Iris pigment epithelial cell (primary cell): ENCODE results near the gene SLC34A2.

Experiments used
- DNase-seq: peaks from one replicate; pipeline ENCODE4 v3.0.0-alpha.2; 2011; ENCODE audit warnings: low read depth

Gene SLC34A2

DNA sequence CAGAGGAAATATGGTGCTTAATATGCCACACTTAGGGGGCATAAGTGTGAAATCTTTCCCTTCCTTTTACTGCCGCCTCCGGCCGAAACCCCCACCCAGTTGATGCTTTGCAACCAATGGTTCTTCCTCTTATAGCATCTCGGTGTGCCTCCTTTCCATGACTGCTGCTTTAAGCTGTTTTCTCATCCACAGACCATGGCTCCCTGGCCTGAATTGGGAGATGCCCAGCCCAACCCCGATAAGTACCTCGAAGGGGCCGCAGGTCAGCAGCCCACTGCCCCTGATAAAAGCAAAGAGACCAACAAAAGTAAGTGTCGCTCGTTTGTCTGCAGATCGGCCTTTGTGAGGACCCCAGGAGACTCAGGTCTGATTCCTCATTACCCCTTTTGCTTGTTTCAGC is 6.7 kb downstream of the SLC34A2 start:
- no peak for DNase-seq

DNA sequence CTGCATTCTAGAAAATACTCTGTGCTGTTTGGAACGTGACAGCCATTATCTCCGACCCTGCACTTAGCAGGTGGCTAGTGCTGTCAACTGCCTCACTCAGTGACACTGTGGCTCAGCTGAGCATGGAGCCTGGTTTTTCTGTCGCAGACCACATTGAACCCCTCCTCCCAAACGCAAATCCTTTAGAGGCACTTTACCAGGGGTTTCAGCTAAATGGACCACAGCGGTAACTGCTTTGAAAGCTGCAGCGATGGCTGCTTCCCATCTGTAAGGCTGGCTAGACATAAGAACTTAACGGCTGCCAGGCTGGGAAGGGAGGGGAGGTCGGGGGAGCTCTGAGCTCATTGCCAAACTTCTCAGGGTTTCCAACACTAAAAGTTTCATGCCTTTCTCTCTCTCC is 8.1 kb downstream of the SLC34A2 start:
- no peak for DNase-seq

DNA sequence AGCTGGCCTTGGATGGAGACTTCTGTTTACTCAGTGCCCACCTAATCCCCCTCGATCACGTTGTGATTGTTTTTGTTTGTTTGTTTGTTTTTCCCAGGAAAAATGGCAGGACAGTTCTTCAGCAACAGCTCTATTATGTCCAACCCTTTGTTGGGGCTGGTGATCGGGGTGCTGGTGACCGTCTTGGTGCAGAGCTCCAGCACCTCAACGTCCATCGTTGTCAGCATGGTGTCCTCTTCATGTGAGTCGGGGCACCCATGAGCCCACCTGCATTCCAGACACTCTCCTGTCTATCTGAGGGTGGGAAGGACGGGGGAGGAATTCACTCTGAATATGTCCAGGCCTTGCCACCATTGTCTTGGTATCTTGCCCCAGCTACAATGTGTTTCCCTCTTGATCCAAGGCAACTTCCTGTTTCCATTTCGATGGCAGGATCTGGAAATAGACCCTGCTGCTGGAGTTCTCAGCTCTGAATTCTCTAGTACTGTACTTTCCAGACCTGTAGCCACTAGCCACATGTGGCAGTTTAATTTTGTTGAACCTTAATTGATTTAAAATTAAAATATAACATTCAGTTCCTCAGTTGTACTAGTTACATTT is 10.5 kb downstream of the SLC34A2 start:
- DNase-seq = no peak

DNA sequence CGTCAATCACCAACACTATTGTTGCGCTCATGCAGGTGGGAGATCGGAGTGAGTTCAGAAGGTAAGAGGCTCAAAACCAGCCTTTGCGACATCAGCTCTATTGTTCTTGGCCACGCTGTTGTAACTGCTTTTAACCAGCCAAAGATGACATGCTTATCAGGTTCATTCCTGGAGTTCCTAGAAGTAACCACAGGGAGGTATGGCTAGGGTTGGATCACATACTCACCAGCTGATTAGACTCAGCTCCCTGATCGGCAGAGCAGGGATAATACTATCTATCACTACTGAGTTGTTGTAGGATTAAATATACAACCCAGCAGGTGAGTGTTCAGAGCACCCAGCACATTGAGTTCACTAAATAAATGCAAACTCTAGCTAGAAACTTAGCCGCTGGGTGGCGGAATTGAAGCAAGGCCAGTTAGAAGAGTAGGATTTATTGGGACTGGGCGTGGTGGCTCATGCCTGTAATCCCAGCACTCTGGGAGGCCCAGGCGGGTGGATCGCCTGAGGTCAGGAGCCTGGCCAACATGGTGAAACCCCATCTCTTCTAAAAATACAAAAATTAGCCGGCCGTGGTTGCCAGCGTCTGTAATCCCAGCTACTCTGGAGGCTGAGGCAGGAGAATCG is 12.4 kb downstream of the SLC34A2 start:
- DNase-seq = peak; percentile 17

DNA sequence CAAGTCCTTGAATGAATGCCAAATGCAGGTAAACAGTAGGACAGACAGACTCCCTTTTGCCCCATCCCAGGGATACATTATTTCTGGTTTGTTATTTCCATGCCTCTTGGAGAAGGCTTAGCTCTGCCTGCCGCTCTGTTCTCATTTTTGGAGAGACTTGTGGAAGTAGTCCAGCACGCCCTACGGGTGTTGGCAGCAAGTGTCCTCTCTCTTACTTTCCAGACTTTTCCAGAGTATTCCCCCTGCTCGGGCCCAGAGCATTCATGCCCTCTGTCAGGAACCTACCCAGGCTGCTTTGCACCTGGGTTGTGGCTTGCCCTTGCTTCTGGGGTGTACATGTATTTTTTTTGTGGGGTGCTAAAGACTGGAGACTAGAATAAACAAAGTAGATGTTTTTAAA is 15.3 kb downstream of the SLC34A2 start:
- no peak for DNase-seq

DNA sequence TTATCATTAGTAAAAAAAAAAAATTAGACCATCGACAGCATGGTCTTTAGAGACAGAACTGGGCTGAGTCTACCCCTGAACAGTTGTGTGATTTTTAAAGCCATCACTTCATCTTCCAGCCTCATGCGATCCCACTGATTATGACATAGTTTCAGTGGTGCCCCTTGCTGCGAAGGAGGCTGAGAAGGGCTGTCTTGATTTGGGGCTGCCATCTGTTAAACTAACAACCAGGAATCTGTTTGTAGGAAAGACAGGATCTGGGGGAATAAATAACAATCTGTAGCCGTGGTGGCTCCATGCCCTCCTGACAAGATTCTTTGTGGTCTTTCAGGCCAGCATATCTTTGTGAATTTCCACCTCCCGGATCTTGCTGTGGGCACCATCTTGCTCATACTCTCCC is 17.1 kb downstream of the SLC34A2 start:
- DNase-seq = no peak

DNA sequence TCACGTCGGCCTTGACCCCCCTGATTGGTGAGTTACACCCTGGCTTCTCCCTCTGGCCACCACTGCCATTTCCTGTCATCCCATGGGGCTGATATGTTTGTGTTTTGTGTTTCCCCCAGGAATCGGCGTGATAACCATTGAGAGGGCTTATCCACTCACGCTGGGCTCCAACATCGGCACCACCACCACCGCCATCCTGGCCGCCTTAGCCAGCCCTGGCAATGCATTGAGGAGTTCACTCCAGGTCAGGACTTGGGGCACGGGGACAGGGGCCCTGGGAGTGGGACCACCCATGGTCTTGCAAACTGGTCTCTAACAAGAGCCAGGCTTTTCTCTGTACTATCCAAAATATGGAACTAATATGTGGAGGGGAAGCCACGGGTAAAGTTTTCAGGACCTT is 18.7 kb downstream of the SLC34A2 start:
- DNase-seq = no peak

DNA sequence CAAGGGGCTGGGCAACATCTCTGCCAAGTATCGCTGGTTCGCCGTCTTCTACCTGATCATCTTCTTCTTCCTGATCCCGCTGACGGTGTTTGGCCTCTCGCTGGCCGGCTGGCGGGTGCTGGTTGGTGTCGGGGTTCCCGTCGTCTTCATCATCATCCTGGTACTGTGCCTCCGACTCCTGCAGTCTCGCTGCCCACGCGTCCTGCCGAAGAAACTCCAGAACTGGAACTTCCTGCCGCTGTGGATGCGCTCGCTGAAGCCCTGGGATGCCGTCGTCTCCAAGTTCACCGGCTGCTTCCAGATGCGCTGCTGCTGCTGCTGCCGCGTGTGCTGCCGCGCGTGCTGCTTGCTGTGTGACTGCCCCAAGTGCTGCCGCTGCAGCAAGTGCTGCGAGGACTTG is 20.6 kb downstream of the SLC34A2 start:
- no peak for DNase-seq

DNA sequence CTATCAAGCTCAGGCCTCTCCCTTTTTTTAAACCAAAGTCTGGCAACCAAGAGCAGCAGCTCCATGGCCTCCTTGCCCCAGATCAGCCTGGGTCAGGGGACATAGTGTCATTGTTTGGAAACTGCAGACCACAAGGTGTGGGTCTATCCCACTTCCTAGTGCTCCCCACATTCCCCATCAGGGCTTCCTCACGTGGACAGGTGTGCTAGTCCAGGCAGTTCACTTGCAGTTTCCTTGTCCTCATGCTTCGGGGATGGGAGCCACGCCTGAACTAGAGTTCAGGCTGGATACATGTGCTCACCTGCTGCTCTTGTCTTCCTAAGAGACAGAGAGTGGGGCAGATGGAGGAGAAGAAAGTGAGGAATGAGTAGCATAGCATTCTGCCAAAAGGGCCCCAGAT is 21.5 kb downstream of the SLC34A2 start:
- DNase-seq = no peak

DNA sequence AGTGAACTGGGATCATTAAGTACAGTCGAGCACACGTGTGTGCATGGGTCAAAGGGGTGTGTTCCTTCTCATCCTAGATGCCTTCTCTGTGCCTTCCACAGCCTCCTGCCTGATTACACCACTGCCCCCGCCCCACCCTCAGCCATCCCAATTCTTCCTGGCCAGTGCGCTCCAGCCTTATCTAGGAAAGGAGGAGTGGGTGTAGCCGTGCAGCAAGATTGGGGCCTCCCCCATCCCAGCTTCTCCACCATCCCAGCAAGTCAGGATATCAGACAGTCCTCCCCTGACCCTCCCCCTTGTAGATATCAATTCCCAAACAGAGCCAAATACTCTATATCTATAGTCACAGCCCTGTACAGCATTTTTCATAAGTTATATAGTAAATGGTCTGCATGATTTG is 22.3 kb downstream of the SLC34A2 start:
- DNase-seq = no peak

DNA sequence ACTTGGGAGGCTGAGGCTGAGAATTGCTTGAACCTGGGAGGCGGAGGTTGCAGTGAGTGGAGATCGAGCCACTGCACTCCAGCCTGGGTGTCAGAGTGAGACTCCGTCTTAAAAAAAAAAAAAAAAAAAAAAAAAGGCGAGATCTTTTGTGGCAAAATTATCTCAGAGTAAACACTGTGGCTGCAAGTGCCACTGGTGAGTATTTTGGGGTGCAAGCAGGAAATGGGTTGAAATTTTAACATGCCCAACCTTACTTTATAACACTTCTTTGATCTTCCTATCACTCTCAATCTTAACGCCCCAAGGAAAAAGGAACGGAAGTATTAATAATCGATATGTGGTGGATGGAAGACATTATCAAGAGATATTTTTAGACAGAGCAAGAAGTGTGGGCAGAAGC is 32.1 kb downstream of the SLC34A2 start:
- DNase-seq = no peak

DNA sequence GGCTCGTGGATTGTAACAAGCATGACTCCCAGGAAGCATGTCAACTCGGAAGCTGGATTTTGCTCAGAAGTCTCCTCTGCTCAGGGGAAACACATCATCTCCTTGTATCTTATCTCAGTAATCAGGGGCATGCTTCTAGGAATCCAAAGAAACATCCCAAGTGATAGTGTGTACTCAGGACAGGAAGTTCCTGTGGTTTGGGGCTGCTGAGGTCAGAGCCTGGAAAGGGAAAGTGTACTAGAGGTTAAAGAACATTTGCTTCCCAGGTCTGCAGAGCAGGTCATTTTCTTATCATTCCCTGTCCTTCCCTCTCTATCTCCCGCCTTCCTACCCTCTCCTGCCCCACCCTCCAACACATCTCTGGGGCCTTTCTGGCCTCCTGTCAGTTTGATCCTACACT is 38.8 kb downstream of the SLC34A2 start:
- peak; percentile 62 for DNase-seq

DNA sequence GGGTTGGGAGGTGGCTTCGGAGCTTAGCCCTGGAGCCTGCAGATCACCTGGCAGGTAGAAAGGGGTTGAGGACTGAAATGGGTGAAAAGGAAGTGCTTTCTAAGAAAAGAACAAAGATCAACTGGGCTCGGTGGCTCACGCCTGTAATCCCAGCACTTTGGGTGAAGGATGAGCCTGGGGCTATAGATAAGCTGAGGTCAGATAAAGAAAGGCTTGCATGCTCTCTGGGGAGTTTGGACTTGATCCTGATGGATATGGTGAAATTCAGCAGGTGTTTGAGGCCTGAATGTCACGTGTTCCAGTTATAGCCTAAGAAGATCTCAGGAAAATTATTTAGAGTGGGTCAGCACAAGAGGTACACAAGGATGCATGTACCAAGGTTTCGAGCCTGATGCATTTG is 40.8 kb downstream of the SLC34A2 start:
- DNase-seq = no peak

DNA sequence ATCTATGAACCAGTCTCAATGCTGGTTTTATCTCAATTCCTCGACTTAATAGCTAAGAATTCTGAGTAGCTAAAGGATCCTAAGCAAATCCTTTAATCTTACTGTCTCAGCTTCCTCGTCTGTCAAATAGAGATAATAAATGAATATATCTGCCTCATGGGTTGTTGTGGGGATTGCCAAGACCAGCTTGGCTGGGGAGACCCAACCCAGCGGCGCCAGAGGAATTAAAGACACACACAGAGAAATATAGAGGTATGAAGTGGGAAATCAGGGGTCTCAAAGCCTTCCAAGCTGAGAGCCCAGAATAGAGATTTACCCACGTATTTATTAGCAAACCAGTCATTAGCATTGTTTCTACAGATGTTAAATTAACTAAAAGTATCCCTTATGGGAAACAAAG is 41.9 kb downstream of the SLC34A2 start:
- DNase-seq = no peak

DNA sequence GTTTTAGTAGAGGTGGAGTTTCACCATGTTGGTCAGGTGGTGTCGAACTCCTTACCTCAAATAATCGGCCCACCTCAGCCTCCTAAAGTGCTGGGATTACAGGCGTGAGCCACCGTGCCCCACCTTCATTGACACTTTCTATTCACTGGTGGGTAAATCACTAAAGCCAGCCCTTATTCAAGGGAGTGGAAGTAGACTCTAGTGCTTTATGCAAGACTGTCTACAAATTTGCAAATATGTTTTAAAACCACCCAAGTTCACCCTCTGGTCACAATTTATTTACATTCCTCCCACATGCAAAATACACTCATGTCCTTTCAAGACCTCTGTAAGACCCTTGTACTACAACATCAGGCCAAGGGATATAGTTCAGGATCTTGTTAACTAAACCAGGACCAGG is 45.0 kb downstream of the SLC34A2 start:
- DNase-seq = no peak

DNA sequence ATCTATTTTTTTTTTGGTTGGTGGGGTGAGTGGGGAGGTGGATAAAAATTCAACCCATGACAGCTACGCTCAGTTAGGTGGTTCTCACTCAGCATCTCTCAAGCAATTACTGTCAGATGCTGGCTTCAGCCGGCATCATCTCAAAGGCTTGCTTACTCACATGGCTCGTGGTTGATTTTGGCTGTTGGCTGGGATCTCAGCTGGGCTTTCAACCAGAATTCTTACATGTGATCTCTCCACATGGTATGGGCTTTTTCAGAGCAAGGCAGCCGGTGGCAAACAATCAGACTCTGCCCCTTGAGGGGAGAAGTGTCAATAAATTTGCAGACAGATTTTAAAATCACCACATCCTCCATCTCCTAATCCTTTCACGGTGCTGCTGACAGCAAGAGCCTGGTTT is 47.2 kb downstream of the SLC34A2 start:
- peak; percentile 73 for DNase-seq

DNA sequence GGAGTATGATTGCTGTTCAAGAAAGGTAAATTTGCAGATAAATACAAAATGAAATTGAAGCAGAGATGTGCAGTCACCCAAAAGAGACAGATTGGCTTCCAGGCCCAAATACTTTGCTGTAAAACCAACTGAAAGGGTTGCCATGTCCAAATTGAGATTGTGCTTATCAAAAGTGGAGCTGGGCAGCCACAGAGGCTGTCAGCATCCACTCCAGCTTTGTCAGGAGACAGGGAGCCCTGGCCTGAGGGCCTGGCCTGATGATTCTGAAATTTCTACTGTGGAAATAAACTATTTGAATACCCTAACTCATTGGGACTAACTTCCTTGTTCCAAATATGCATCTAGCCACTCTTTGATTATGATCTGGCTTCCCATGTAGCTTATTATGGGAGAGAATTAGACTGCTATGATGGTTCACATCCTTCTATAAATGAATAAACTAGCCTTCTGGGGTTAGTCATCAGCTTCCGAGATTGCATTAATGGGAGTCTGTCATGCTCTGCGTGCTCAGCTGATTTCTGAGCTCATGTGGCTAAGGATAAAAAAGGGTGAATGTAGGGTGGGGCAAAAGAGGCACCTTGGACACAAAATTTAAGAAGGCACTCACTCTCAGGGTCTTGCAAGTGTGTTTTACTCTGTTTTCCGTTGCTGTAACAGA is 48.2 kb downstream of the SLC34A2 start:
- peak; percentile 7 for DNase-seq

DNA sequence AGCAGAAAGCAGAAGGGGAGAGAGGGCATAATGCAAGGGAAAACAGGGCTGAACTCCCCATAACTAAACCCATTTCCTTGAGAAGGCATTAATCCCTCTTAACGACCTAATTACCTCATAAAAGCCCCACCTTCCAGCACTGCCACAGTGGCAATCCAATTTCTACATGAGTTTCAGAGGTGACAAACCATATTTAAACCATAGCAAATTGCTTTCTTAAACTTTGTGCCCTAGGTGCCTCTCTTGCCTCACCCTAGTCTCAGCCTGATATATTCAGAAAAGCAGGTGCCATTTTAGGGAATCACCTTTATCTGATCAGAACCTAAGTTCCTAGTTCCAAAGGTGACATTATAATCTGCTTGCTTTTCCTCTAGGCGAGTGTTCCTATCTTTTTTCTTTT is 48.9 kb downstream of the SLC34A2 start:
- DNase-seq = no peak

DNA sequence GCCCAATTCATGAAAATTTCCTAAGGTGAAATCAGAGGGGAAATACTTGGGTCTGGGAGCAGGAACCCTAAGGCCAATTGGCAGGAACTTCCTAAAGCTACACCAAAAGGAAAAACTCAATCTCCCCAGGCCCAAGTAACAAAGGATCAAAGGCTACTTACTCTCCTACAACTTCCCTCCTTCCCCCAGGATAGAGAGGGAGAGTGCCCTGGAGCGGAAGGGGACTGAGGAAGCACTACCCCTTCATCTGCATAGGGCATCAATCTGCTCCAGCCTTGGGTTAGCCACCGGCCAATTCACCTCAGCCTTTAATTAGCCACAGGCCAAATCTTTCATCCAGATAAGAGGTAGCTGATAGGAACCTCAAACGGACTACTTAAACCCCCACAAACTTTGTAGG is 55.0 kb downstream of the SLC34A2 start:
- DNase-seq = no peak

DNA sequence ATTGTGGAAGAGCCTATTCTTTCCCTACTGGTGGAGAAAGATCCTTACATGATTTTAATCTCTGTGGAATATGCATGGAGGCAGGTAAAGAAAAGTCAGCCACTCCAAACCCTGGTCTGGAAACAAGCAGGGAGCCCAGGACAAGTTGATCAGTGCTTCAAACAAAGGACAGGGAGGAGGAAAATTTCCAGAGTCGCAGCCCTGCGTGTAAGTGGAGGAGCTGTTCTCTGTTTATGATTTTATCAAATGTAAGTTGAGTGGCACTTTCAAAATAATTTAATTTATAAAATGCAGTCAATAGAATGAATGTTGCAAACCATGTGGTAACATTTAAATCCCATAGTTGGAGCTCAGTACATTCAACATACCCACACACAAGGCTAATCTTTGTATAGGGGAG is 57.0 kb downstream of the SLC34A2 start:
- DNase-seq = no peak

DNA sequence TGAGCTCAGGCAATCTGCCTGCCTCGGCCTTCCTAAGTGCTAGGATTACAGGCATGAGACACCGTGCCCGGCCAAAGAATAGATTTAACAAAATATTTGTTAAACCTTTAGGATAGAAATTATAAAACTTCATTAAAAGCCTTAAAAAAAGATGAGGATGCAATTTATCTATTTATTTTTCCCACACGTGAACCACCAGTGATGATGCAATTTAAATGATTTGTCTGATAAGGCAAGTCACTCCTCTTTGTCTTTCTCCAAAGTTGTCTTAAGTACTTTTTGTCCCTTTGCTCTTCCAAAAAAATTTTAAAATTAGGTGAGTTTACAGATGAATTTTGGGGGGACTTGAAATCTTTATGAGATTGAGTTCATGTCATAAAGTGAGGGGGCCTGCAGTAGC is 58.2 kb downstream of the SLC34A2 start:
- DNase-seq = no peak

DNA sequence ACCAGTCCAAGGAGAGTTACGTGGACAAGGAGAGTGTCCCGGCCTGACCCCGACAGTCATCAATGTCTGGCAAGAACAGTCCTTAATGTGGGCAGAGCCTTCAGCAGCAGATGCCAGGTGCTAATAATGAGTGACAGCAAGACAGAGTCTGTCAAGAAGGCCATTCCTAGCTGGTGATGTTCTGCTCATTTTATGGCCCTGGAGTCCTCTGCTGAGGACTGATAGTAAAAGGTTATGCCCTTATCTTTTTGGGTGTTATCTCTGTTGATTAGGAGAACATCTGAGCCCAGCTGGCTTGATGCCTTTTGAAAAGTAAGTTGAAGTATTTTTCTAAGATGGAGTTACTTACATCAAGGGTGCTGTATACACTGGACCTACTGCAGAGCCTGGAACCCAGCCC is 67.3 kb downstream of the SLC34A2 start:
- DNase-seq = no peak

DNA sequence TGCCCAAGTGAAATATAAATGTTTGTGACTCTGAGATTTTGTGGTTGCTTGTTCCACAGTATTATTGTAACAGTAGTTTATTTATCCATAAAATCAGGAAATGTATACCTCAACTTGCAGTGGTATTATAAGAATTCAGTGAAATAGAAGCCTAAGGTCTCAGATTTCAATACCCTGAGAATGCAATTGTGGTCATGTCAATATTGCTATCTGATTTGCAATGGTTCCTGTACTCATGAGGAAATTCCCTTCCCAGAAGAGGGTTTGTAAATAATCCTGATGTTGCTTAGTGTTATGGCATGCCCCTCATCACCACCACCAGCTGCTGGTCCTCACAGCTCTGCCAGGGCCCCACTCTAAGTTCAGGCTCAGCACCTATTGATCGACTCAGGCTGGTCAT is 67.8 kb downstream of the SLC34A2 start:
- DNase-seq = peak; percentile 78

DNA sequence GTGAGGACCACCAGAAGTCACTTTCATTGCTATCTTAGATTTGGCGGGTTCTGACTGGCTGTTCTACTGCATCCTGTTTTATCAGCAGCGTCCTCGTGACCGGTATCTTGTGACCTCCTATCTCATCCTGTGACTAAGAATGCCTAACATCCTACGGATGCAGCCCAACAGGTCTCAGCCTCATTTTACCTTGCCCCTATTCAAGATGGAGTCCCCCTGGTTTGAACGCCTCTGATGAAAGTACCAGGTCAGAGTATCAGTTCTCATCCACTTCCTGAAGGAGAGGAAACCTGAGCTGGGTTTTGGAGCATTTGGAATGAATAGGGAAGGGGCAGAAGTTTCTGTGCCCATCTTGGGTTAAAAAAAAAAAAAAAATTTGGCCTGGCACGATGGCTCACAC is 70.2 kb downstream of the SLC34A2 start:
- no peak for DNase-seq
